HG02571 (cell line): ENCODE results near the gene SLC6A13.

Experiments
- ATAC-seq: cut with Tn5 transposase; IDR thresholded peaks from one replicate; pipeline ENCODE4 v1.9.1; 2021; ENCODE audit warnings: mild to moderate bottlenecking, moderate library complexity; ENCODE audit not compliant: unreplicated experiment

The SLC6A13 gene

DNA sequence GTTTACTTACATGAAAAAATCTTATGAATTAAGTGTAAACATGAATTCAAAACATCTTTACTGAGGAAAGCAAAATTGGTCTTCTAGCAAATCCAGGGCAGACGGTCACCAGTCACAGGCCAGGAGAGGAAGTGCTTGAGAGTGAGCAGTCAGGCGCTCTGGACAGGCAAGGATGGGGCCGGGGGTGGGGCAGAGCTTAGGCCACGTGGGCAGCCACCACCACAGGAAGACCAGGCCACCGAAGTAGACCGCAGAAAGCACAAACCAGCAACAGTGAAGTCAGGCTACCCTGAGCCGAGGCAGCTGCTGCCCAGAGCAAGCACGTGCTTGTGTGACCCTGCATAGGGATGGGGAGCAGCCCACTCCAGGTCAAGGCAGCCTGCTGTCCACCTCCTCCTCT lies 82.2 kb downstream of the SLC6A13 start:
- ATAC-seq: no peak

DNA sequence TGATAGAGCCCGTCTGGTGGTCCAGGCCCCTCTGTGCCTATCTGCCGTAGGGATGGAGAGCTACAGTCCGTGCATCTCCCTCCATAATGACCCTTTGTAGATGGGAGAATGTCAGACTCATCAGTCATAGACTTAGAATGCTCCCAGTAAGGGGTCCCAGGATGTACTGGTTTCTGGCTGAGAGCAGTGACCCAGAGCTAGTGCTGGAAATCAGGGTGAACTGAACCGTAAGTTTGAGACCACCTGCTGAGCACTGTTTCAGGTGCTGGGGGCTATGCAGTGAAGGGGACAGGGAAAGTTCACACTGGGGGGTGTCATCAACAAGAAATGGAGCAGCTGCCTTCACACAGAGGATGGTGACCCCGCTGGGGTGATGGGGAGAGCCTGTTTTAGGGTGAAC lies 82.8 kb downstream of the SLC6A13 start:
- no peak for ATAC-seq

DNA sequence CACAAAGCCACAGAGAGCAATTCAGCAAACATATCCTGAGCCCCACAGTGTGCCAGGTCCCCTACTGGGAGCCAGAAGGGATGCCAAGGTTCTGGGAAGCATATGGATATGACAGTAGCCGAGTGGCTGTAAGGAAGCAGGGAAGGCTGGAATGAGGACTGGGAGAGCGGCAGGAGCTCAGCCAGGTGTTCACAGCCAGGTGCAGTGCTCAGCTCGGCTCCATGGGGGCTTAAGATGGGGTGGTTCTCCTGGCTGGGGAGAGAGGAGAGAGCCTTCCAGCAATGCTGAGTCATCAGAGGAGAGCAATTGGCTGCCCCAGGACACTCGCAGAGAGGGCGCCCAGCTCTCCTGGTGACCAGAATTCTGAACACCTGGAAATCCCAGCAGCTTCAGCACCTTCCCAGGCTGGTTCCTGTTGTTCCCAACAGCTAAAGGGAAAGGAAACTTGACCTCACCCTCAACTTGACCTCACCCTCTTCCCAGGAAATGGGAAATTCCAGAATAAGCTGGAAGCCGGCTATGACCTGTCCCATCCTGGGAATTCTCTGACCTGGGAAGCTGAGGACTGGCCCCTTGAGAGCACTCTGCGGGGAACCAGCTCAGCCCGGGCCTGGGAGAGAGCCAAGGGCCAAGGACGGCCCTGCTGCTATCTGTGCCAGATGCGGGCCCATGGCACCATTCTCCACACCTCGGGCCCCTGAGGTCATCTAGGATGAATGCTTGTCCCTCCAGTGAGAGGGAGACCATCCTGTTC lies 83.3 kb downstream of the SLC6A13 start:
- ATAC-seq: no peak

DNA sequence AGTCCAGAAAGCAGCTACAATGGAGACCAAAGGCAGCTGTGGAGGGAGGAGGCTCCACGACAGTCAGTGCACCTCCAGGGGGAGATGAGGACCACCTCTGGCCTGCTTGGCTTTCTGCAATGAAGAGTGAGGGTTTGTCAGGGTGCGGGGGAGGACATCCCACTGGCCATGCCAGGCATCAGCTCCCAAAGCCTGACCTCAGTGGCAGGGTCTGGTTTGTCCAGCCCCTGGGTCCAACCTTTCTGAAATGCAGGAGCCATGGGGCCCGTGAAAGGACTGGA lies 83.9 kb downstream of the SLC6A13 start:
- ATAC-seq: no peak

DNA sequence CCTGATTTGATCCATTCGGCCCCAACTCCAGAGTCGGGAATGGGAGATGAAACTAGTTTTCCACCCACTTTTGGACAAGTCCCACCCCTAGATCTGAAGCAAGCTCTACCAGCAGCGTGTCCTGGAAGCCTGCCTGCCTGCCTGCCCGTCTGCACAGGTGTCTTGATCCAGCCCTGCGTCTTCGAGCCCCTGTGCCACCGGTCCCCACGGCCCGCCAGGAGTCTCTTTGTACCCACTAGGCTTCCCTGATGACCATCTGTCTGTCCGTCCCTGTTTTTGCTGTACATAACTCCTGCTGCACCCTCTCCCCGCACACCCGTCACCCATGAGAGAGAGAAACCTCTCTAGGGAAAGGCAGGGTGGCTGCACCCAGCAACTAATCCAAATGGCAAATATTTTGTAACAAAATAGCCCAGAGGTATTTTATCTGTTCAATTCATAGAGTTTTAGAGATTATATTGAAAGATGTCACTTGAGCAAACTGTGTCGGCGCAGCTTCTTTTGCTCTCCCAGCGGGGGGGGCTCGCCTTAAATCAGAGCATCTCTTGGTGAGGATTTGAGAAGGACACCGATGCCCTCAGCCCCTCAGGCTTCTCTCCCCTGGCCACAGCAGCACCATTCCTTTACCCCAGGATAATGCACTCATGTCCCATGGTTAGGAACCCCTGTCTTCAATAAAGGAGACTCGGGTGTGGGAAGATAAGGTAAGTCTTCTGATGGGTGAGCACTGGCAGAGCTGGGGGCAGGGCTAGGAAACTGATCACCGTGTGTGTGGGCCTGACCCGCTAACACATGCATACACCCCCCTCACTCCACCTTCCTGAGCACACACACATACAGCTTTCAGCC lies 84.4 kb downstream of the SLC6A13 start:
- no peak for ATAC-seq

DNA sequence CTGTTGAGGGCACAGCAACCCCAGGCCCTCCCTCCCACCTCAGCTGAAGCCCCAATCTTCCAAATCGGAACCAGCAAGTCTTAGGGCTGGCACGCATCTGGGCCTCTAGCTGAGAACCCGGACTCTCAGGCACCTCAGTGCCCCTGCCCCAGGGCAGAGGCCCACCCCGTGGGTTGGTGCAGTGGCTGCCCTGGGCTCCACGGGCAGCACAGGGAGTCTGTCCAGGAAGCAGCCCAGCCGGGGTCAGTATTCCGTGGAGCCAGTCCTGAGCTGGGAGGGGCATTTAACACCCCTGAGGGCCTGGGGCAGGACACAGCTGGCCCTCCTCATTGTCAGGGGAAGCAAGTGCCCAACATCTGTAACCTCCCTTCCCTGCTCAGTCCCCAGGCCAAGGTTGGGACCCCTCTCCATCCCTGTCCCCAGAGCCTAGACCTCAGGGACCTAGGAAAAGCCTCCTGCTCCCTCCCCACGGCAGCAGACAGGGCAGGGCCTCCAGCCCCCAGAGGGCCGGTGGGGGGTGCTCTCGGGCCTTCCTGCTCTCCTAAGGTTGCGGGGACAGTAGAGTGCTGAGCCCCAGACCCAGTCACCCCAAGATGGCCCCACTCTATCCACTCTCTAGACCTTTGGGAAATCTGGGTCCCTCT lies 85.2 kb downstream of the SLC6A13 start:
- no peak for ATAC-seq

DNA sequence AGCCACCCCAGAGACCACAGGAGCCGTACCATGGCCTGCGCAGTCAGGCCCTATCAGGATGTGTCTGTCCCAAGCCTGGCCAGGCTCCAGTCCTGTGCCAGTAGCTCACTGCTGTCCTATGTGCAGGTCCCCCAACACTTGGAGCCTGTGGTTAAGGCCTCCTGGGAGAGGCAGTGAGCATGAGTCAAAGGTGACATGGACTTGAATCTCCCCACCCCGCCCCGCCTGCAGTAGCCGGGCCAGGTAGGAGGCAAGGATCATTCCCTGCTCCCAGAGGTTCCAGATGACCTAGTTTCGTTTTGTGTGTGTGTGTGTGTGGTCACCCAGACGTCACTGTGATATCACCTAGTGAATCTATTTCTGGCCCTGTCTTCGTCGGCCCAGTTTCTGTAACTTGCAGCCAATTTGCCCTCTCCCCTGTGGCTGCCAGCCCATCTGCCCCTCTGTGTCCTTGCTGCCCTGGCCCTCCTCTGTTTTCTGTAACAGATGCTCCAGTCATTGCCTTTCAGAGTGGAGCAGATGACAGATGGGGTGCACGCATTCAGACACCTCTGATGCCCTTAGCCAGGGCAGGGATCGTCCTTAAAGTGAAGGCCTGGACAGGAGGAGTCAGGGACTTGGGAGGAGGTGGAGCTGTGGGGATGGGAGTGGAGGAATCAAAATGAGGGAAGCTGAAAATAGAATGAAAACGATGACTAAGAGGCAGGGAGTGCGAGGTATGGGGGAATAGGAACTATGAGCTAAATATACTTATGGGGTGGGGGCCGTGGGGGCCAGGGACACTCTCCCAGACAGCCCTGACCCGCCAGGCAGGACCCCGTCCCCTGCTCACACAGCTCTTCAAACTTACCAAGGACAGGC lies 86.1 kb downstream of the SLC6A13 start:
- ATAC-seq: no peak

DNA sequence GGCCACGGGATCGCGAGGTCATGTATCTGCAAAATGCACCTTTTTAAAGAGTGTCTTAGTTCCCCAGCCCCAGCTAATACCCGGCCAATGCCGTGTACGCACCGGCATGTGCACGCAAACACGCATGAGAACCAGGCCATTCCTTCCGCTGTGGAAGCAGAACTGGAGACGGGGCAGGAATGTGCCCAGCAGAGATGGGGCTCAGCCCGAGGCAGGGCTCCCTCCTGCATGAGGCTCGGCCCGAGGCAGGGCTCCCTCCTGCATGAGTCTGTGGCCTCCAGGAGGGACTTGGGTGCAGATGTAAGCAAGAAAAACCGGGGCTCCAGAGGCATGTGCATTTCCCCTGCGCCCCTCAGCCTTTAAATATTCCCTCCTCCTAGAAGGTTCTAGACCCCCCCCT lies 86.9 kb downstream of the SLC6A13 start:
- no peak for ATAC-seq

DNA sequence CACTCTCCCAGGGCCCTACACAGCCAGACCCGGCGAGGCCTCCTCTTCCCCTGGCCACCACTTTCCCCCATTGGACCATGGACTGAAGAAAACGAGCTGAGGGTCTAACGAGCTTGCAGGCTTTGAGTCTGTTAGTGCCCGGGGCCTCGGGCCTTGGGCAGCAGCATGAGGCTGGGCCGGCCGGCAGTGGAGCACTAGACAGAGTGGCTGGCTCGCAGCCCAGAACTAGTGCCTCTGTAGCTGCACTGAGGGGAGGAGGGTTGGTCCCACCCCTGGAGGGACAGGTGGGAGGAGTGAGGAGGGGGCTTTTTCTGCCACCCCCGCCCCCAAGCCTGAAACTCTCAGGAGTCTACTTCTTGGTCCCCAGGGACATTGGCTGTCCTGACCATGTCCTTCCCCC lies 87.4 kb downstream of the SLC6A13 start:
- no peak for ATAC-seq

DNA sequence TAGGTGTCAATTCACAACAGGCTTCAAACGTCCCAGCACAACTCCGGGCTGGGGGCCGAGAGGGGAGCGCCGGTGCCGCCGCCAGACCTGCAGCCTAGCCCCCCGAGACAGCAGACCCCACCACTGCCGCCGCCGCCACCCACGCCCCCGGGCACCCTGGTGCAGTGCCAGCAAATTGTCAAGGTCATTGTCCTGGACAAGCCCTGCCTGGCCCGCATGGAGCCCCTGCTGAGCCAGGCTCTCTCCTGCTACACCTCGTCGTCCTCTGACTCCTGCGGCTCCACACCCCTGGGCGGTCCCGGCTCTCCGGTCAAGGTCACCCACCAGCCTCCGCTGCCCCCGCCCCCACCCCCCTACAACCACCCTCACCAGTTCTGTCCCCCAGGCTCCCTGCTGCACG lies 88.0 kb downstream of the SLC6A13 start:
- ATAC-seq: no peak

DNA sequence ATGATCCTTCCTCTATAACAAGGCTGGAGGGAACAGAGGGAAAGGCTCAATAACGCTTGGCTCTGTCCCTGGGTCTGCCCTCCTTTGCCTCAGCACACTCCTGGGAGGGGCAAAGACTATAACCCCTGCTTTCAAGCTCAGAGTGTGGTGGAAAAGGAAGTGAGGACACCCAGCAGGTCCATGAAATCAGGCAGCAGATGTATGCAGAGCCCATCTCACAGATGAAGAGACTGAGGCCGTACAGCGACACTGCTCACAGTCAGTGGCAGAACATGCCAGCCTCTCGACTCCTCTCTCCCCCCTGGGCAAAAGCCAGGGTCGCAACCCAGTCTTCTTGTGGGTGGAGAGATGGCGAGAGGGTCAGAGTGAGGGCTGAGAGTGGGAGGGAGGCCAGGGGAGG lies 88.5 kb downstream of the SLC6A13 start:
- no peak for ATAC-seq

DNA sequence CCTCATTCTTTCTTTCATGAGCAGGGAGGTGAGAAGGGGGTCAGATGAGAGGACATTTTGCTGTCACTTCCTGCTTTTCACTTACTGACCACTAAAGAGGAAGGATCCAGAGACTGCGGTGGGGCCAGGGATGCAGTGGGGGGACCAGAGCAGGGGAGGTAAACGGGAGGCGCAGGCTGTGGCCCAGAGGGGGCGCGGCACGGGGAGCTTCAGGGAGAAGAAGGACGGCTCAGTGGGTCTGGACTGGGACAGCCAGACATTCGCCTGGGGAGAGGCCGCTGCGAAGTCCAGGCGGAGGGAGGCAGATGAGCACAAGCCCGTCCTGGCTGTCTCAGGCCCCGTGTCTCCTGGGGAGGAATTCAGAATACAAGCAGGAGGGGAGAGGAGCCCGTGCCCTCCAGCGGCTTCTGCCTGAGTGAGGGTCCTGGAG lies 89.9 kb downstream of the SLC6A13 start:
- no peak for ATAC-seq

DNA sequence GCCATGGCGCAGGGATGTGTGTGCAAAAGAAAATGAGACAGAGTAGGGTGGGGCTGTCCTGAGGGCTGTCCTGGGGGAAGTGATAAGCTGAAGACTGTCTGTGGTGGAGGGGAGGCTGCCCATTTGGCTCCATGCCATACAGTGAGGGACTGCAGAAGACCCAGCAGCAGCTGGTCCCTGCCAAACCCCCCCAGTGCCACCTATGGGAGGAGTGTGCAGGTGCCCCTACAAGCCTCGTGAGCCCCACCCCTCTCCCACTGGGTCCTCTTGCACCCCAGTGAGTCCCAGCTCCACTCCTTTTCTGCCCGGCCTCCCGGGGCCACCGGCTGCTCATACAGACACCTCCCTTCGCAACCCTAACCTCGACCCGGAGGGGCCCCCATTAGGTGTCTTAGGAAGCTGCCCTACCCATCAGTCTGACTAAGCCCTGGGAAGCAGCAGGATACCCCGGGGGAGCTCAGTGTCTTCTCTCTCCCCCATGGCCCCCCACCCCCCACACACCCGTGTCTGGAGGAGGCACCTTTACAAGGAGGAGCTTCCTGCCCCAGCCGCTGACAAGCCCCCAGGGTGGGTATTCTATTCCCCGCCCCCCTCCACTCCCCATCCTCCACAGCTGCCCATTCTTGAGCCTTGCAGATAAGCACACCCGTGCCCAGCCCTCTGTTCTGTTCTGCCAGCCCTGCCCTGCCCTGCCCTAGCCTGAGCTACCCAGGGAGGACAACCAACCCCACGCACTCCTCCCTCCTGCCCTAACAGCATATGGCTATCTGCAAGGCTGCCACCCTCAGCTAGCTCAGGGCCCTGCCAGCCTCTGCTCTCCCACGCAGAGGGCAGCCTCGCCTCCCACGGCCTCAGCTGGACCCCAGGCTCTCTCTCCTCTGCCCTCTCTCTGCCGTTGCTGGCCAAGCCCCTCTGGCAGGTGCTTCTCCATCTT lies 90.6 kb downstream of the SLC6A13 start:
- ATAC-seq: no peak

DNA sequence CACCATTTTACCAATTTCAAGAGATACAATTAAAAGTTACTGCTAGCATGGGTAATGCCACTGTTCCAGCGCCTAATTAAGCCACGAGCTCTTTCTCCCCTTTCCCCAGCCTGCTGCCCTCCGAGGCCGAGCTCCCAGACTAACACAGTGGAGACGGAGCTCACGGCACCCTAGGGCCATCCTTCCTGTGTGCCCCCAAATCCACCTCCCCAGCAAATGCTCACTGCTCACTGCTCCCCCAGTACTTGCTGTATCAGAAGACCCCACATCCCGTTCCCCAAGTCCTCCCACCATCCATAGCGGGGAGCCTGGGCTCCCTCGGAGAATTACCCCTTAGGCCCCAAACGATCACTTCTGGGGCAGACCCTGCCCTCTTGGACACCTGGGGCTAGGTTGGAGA lies 91.4 kb downstream of the SLC6A13 start:
- ATAC-seq: no peak
